ENCODE results near the gene DAAM1. TPM values are rescaled to one million over a fixed set of nuclear protein-coding genes. Genes with fewer than 3 reads are reported as not detected.

Gene DAAM1
- polyA plus RNA-seq, 3 donors = 3.2 to 6.3 (median 4.4) TPM

DNA sequence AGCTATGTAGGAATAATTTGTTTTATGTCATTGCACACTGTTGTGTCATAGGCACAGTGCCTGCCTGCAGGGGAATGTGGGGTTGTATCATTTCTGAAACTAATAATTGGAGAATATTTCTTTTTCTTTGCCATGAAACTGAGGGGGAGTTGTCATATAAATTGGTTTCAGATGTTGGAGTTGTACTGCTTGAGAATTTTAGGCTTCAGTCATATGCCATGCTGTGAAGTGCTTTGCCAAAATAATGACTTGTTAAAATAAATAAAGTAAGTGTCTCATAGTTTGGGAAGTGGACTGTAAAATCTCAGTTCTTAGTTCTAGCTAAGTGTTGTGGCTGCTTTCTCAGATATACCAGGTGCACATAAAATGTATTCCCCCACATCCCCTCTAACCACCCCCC, 116.8 kb downstream of the DAAM1 start:
- Histone ChIP-seq H3K9me3 (replicated peaks in 1 of 2; ENCODE audit: control insufficient read depth in 1 of 2, insufficient read depth in 1 of 2, low read length in 2 of 2) (no peaks in the 10 kb centered on the region), H2AFZ (ENCODE audit: insufficient read depth, low read depth, low read length, poor library complexity, severe bottlenecking) (no peak overlapping the region), H3K4me1 (ENCODE audit: control insufficient read depth in 1 of 2, insufficient read depth in 2 of 2, low read length in 2 of 2) (peaks cover 0 to 4% of the 10 kb centered on the region in 2 donors), H4K20me1 (ENCODE audit: insufficient read depth, low read length) (no peaks in the 10 kb centered on the region), H3K4me3 (replicated peaks in 1 of 3; ENCODE audit: low read depth in 2 of 3, low read length in 3 of 3) (no peak overlapping the region), H3K4me2 (replicated peaks; ENCODE audit: extremely low read depth, low read length, poor library complexity, severe bottlenecking) (no peak overlapping the region), H3K79me2 (ENCODE audit: insufficient read depth, low read length) (no peaks in the 10 kb centered on the region), H3K9ac (ENCODE audit: insufficient read depth, low read length, poor library complexity, severe bottlenecking) (no peak overlapping the region), H3K27ac (ENCODE audit: low read depth in 1 of 2, low read length in 2 of 2) (no peak overlapping the region), H3K27me3 (ENCODE audit: control insufficient read depth in 2 of 2, insufficient read depth in 2 of 2, low read length in 2 of 2) (no peaks in the 10 kb centered on the region), H3K36me3 (replicated peaks in 1 of 2; ENCODE audit: control insufficient read depth in 1 of 2, insufficient read depth in 2 of 2, low read length in 2 of 2) (no peaks in the 10 kb centered on the region)
- no peak overlapping the region for H3K27ac Mint-ChIP-seq
- DNase-seq = no peak
- H3K36me3 Mint-ChIP-seq = no peaks in the 10 kb centered on the region
- intact Hi-C loops (cut with micrococcal nuclease) = no loop called here
- no peaks in the 10 kb centered on the region for H3K27me3 Mint-ChIP-seq (ENCODE audit: low read depth in 3 of 3)
- TF ChIP-seq, protein P1, sequence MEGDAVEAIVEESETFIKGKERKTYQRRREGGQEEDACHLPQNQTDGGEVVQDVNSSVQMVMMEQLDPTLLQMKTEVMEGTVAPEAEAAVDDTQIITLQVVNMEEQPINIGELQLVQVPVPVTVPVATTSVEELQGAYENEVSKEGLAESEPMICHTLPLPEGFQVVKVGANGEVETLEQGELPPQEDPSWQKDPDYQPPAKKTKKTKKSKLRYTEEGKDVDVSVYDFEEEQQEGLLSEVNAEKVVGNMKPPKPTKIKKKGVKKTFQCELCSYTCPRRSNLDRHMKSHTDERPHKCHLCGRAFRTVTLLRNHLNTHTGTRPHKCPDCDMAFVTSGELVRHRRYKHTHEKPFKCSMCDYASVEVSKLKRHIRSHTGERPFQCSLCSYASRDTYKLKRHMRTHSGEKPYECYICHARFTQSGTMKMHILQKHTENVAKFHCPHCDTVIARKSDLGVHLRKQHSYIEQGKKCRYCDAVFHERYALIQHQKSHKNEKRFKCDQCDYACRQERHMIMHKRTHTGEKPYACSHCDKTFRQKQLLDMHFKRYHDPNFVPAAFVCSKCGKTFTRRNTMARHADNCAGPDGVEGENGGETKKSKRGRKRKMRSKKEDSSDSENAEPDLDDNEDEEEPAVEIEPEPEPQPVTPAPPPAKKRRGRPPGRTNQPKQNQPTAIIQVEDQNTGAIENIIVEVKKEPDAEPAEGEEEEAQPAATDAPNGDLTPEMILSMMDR (IDR thresholded peaks at IDR 0.05) = no peak
- H3K4me3 Mint-ChIP-seq = no peak overlapping the region
- H3K9me3 Mint-ChIP-seq = no peaks in the 10 kb centered on the region
- H3K4me1 Mint-ChIP-seq = peaks cover 4% of the 10 kb centered on the region

DNA sequence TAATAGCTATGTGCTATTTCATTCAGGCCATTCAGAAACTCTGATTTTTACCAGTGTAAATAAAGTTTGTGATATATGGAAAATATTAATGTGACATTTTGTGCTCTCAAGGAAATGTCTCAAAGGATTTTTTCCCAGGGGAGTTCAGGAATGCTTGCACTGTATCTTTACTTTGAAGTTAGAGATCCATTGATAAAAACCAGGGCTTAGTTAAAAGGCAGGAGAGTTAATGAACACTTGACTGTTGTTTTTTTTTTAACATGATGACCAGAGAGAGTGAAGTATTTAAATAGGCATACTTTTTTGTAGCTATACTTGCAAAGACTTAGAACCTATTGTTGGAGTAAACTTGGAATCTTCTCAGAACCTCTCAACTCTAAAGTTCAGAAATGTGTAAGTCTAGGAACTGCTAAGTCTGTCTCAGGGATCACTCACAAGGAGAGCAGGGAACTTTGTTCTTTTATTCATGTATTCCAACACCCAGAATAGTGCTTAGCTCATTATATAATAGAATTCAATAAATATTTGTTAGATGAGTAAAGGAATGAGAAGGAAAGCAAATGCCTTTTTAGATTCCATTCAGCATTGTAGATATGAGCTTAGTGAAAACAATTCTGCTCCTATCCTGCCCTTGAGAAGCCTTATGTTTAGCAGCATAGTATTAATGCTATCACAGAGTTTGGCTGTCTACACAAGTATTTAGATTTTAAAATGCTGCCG, 117.5 kb downstream of the DAAM1 start:
- no peak overlapping the region for H3K4me3 ChIP-seq (replicated peaks in 1 of 3; ENCODE audit: low read depth in 2 of 3, low read length in 3 of 3)
- no peaks in the 10 kb centered on the region for H3K36me3 Mint-ChIP-seq
- no peaks in the 10 kb centered on the region for H3K36me3 ChIP-seq (replicated peaks in 1 of 2; ENCODE audit: control insufficient read depth in 1 of 2, insufficient read depth in 2 of 2, low read length in 2 of 2)
- intact Hi-C loops (cut with micrococcal nuclease) = no loop called here
- no peak overlapping the region for H3K27ac Mint-ChIP-seq
- H3K4me1 Mint-ChIP-seq = peaks cover 4% of the 10 kb centered on the region
- peaks cover 0 to 4% of the 10 kb centered on the region in 2 donors for H3K4me1 ChIP-seq (ENCODE audit: control insufficient read depth in 1 of 2, insufficient read depth in 2 of 2, low read length in 2 of 2)
- no peaks in the 10 kb centered on the region for H3K9me3 Mint-ChIP-seq
- no peak overlapping the region for H2AFZ ChIP-seq (ENCODE audit: insufficient read depth, low read depth, low read length, poor library complexity, severe bottlenecking)
- H3K27ac ChIP-seq (ENCODE audit: low read depth in 1 of 2, low read length in 2 of 2) = no peak overlapping the region
- no peaks in the 10 kb centered on the region for H3K79me2 ChIP-seq (ENCODE audit: insufficient read depth, low read length)
- no peaks in the 10 kb centered on the region for H4K20me1 ChIP-seq (ENCODE audit: insufficient read depth, low read length)
- H3K9me3 ChIP-seq (replicated peaks in 1 of 2; ENCODE audit: control insufficient read depth in 1 of 2, insufficient read depth in 1 of 2, low read length in 2 of 2) = no peaks in the 10 kb centered on the region
- H3K9ac ChIP-seq (ENCODE audit: insufficient read depth, low read length, poor library complexity, severe bottlenecking) = no peak overlapping the region
- H3K4me3 Mint-ChIP-seq = no peak overlapping the region
- H3K27me3 ChIP-seq (ENCODE audit: control insufficient read depth in 2 of 2, insufficient read depth in 2 of 2, low read length in 2 of 2) = no peaks in the 10 kb centered on the region
- TF ChIP-seq, protein P1 (IDR thresholded peaks at IDR 0.05) = no peak
- no peak for DNase-seq
- no peaks in the 10 kb centered on the region for H3K27me3 Mint-ChIP-seq (ENCODE audit: low read depth in 3 of 3)
- WGBS (ENCODE audit: insufficient coverage) = no CpG with 5 or more reads among the region's 1 CpG
- H3K4me2 ChIP-seq (replicated peaks; ENCODE audit: extremely low read depth, low read length, poor library complexity, severe bottlenecking) = no peak overlapping the region
